ENCODE measurements around the gene CR1. TPM values are rescaled to one million over a fixed set of nuclear protein-coding genes. Genes with fewer than 3 reads are reported as not detected.
A peak's percentile ranks its signal among the peaks of the same experiment; 100 is the strongest.

Gene CR1
- polyA plus RNA-seq, 1 experiment: not detected

DNA sequence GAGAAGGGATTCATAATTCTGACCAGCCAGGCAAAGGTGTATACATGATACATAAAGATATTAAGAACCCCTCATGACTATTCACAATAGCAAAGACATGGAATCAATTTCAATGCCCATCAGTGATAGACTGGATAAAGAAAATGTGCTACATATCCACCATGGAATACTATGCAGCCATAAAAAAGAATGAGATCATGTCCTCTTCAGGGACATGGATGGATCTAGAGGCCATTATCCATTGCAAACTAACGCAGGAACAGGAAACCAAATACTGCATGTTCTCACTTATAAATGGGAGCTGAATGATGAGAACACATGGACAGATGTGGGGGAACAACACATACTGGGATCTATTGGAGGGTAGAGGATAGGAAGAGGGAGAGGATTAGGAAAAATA, 170.4 kb downstream of the CR1 start:
- ChIA-PET POLR2A (no interaction called here), CTCF (interaction anchor here (0.9 to 1.5 kb wide), 2 partner anchors 12 to 46 kb away, joined by 3 to 4 read pairs; no protein-coding TSS in a partner anchor)
- no peak for DNase-seq (ENCODE audit: low read depth, low spot score)
- Histone ChIP-seq H3K4me3 (ENCODE audit: low read depth, low read length) (no peak overlapping the region), H3K27me3 (ENCODE audit: control insufficient read depth, insufficient read depth, low read length) (peaks cover 14% of the 10 kb centered on the region), H3K27ac (ENCODE audit: low read depth, low read length) (no peak overlapping the region), H3K9me3 (ENCODE audit: control insufficient read depth, insufficient read depth, low read length) (no peaks in the 10 kb centered on the region)
- TF ChIP-seq, protein P1, sequence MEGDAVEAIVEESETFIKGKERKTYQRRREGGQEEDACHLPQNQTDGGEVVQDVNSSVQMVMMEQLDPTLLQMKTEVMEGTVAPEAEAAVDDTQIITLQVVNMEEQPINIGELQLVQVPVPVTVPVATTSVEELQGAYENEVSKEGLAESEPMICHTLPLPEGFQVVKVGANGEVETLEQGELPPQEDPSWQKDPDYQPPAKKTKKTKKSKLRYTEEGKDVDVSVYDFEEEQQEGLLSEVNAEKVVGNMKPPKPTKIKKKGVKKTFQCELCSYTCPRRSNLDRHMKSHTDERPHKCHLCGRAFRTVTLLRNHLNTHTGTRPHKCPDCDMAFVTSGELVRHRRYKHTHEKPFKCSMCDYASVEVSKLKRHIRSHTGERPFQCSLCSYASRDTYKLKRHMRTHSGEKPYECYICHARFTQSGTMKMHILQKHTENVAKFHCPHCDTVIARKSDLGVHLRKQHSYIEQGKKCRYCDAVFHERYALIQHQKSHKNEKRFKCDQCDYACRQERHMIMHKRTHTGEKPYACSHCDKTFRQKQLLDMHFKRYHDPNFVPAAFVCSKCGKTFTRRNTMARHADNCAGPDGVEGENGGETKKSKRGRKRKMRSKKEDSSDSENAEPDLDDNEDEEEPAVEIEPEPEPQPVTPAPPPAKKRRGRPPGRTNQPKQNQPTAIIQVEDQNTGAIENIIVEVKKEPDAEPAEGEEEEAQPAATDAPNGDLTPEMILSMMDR (IDR thresholded peaks at IDR 0.05; ENCODE audit: low read depth, low read length): no peak

DNA sequence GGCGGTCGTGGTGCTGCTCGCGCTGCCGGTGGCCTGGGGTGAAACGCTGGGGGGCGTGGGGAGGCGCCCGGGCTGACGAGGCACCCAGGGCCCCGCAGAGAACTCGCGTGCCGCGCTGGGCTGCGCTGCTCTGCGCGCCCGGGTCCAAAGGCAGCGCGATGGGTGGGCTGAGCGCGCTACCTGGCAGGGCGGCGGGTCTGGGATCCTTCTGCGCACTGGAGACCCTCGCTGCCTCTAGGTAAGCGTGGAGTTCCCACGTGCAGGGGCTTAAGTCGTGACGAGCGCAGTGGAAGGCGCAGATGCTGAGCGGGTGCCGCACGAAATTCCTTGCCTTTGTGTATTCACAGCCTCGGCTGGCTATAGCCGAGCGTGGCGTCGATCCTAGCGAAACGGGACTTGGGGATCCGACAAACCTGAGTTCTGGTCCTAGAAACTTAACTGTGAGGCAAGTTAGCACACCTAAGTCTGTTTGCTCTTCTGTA, 173.6 kb downstream of the CR1 start:
- no peak for DNase-seq (ENCODE audit: low read depth, low spot score)
- Histone ChIP-seq H3K27ac (ENCODE audit: low read depth, low read length) (no peak overlapping the region), H3K9me3 (ENCODE audit: control insufficient read depth, insufficient read depth, low read length) (no peaks in the 10 kb centered on the region), H3K4me3 (ENCODE audit: low read depth, low read length) (no peak overlapping the region), H3K27me3 (ENCODE audit: control insufficient read depth, insufficient read depth, low read length) (peaks cover 14% of the 10 kb centered on the region)
- POLR2A ChIA-PET: no interaction called here
- CTCF ChIA-PET: no interaction called here
- TF ChIP-seq, protein P1 (IDR thresholded peaks at IDR 0.05; ENCODE audit: low read depth, low read length): no peak

DNA sequence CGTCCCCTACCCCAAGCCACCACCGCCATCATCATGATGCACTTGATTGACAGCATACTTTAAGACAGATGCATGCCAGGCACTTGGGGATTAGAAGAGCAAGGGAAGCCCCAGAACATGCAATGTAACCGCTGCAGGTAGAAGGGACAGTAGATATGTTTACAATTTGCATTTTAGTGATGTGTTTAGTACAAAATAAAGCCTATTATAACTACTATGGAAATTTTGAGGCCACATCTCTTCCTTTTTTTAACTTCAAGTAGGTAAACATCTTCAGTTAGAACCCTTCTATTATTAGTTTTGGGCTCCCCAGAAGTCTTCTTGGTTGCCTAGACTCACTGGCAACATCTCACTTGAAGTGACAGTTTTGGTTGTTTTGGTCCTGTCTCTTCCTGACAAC, 174.2 kb downstream of the CR1 start:
- Histone ChIP-seq H3K9me3 (ENCODE audit: control insufficient read depth, insufficient read depth, low read length) (no peaks in the 10 kb centered on the region), H3K27ac (ENCODE audit: low read depth, low read length) (no peak overlapping the region), H3K27me3 (ENCODE audit: control insufficient read depth, insufficient read depth, low read length) (peaks cover 14% of the 10 kb centered on the region), H3K4me3 (ENCODE audit: low read depth, low read length) (no peak overlapping the region)
- POLR2A ChIA-PET: no interaction called here
- CTCF ChIA-PET: no interaction called here
- TF ChIP-seq, protein P1 (IDR thresholded peaks at IDR 0.05; ENCODE audit: low read depth, low read length): no peak
- no peak for DNase-seq (ENCODE audit: low read depth, low spot score)

DNA sequence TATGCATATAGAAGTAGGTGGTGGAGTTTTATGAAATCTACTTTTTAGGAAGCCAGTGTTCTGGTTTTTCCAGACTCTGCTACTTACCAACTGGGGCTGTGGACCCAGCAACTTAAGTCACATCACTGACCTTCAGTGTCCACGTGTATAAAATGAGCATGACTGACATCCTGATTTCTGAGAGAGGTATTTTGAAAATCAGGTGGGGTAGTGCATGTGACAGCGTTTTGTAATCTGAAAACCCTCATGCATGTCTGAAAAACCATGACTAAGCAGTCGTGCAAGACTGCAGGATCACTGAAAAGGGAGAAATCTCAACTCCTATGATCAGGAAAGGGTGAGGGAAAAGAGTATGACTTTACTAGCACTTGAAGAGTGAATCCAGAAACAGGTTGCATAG, 175.0 kb downstream of the CR1 start:
- peaks cover 14% of the 10 kb centered on the region for H3K27me3 ChIP-seq (ENCODE audit: control insufficient read depth, insufficient read depth, low read length)
- H3K9me3 ChIP-seq (ENCODE audit: control insufficient read depth, insufficient read depth, low read length): no peaks in the 10 kb centered on the region
- no peak for DNase-seq (ENCODE audit: low read depth, low spot score)
- POLR2A ChIA-PET: no interaction called here
- no peak overlapping the region for H3K4me3 ChIP-seq (ENCODE audit: low read depth, low read length)
- no peak overlapping the region for H3K27ac ChIP-seq (ENCODE audit: low read depth, low read length)
- CTCF ChIA-PET: no interaction called here
- TF ChIP-seq, protein P1 (IDR thresholded peaks at IDR 0.05; ENCODE audit: low read depth, low read length): no peak

DNA sequence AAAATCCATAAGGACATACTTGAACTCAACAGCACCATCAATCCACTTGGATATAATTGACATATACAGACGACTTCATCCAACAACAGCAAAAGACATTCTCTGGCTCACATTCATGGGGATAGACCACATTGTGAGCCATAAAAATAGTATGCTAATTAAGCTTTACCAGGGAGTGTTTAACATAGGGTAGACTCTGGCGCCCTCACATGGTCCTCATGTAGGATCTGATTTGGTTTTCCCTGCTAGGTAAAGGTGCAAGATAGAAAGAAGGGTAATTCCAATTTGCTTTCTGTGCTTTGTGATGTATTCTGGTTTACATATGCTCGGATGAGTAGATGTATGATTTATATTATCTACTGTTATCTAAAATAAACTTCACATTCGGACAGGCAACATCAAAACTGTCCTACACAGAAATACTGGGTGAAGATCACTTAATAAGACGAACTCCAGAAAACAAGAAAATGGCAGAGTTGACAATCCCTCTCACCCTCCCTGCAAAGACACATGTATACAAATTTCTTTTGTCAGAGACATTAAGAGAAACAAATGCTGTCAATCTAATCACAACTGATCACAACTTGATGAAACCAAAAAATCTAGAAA, 176.7 kb downstream of the CR1 start:
- DNase-seq (ENCODE audit: low read depth, low spot score): no peak
- ChIA-PET POLR2A (no interaction called here), CTCF (interaction anchor here (0.6 to 2.0 kb wide), 3 partner anchors 19 to 291 kb away, joined by 3 to 9 read pairs (median 7); no protein-coding TSS in a partner anchor)
- no peak overlapping the region for H3K27ac ChIP-seq (ENCODE audit: low read depth, low read length)
- peaks cover 14% of the 10 kb centered on the region for H3K27me3 ChIP-seq (ENCODE audit: control insufficient read depth, insufficient read depth, low read length)
- no peak overlapping the region for H3K4me3 ChIP-seq (ENCODE audit: low read depth, low read length)
- TF ChIP-seq, protein P1 (IDR thresholded peaks at IDR 0.05; ENCODE audit: low read depth, low read length): peak; percentile 35
- H3K9me3 ChIP-seq (ENCODE audit: control insufficient read depth, insufficient read depth, low read length): no peaks in the 10 kb centered on the region

All from AG04450 (cell line).